ENCODE data around the gene MMP7. TPM values are rescaled to one million over a fixed set of nuclear protein-coding genes. Genes with fewer than 3 reads are reported as not detected.

The MMP7 gene
- total RNA-seq, 1 experiment from 2014 or later = not detected

- Mint-ChIP-seq H3K27ac (ENCODE audit: unreplicated experiment) (no peak overlapping the region), H3K27me3 (ENCODE audit: insufficient read depth, unreplicated experiment) (no peaks in the 10 kb centered on the region), H3K4me1 (ENCODE audit: low read depth, unreplicated experiment) (no peaks in the 10 kb centered on the region), H3K9me3 (ENCODE audit: unreplicated experiment) (no peaks in the 10 kb centered on the region), H3K4me3 (ENCODE audit: unreplicated experiment) (no peak overlapping the region), H3K36me3 (ENCODE audit: insufficient read depth, unreplicated experiment) (no peaks in the 10 kb centered on the region)
- Histone ChIP-seq H3K9me3 (no peaks in the 10 kb centered on the region), H3K36me3 (ENCODE audit: control insufficient read depth, insufficient read depth, low read length) (no peaks in the 10 kb centered on the region), H3K27me3 (replicated peaks; ENCODE audit: control insufficient read depth, insufficient read depth, low read length) (no peaks in the 10 kb centered on the region), H3K4me1 (no peaks in the 10 kb centered on the region), H3K4me3 (ENCODE audit: low read depth, low read length) (no peak overlapping the region)
- peak; percentile 49 to 57 for TF ChIP-seq CTCF (IDR thresholded peaks at IDR 0.05; ENCODE audit: insufficient read depth in 1 of 2, low read depth in 1 of 2, low read length in 1 of 2, severe bottlenecking in 1 of 2, unreplicated experiment in 1 of 2)
- ChIA-PET CTCF (no interaction called here), POLR2A (interaction anchor here (0.5 to 0.6 kb wide), 2 partner anchors 12 to 277 kb away, joined by 4 to 22 read pairs; no protein-coding TSS in a partner anchor)
- no peak for DNase-seq
- intact Hi-C loops (cut with micrococcal nuclease; ENCODE audit: unreplicated experiment) = loop anchor here (1.0 to 10.0 kb wide), 2 partner anchors 39 to 130 kb away; no protein-coding TSS in a partner anchor
- BruUV-seq (replicated peaks) = no TSS peak
Observed at GRCh38 chr11:102534261-102534872, 3.8 kb upstream of the MMP7 start.

- no peaks in the 10 kb centered on the region for H3K9me3 ChIP-seq
- Mint-ChIP-seq H3K4me1 (ENCODE audit: low read depth, unreplicated experiment) (peaks cover 14% of the 10 kb centered on the region), H3K4me3 (ENCODE audit: unreplicated experiment) (no peak overlapping the region), H3K27me3 (ENCODE audit: insufficient read depth, unreplicated experiment) (no peaks in the 10 kb centered on the region), H3K36me3 (ENCODE audit: insufficient read depth, unreplicated experiment) (no peaks in the 10 kb centered on the region), H3K27ac (ENCODE audit: unreplicated experiment) (no peak overlapping the region), H3K9me3 (ENCODE audit: unreplicated experiment) (no peaks in the 10 kb centered on the region)
- no peak for DNase-seq
- H3K4me1 ChIP-seq = peaks cover 14% of the 10 kb centered on the region
- no peak for TF ChIP-seq CTCF (IDR thresholded peaks at IDR 0.05; ENCODE audit: insufficient read depth in 1 of 2, low read depth in 1 of 2, low read length in 1 of 2, severe bottlenecking in 1 of 2, unreplicated experiment in 1 of 2)
- ChIA-PET CTCF (no interaction called here), POLR2A (no interaction called here)
- H3K27me3 ChIP-seq (replicated peaks; ENCODE audit: control insufficient read depth, insufficient read depth, low read length) = no peaks in the 10 kb centered on the region
- H3K4me3 ChIP-seq (ENCODE audit: low read depth, low read length) = no peak overlapping the region
- no TSS peak for BruUV-seq (replicated peaks)
- intact Hi-C loops (cut with micrococcal nuclease; ENCODE audit: unreplicated experiment) = no loop called here
- H3K36me3 ChIP-seq (ENCODE audit: control insufficient read depth, insufficient read depth, low read length) = no peaks in the 10 kb centered on the region
Observed at GRCh38 chr11:102528618-102529017, 1.9 kb downstream of the MMP7 start.

GRCh38 chr11:102527684-102528083, 2.9 kb downstream of the MMP7 start:
- DNase-seq = no peak
- no peaks in the 10 kb centered on the region for H3K9me3 Mint-ChIP-seq (ENCODE audit: unreplicated experiment)
- CTCF ChIA-PET = no interaction called here
- POLR2A ChIA-PET = no interaction called here
- Histone ChIP-seq H3K27me3 (replicated peaks; ENCODE audit: control insufficient read depth, insufficient read depth, low read length) (no peaks in the 10 kb centered on the region), H3K36me3 (ENCODE audit: control insufficient read depth, insufficient read depth, low read length) (no peaks in the 10 kb centered on the region), H3K4me3 (ENCODE audit: low read depth, low read length) (no peak overlapping the region), H3K9me3 (no peaks in the 10 kb centered on the region), H3K4me1 (peaks cover 14% of the 10 kb centered on the region)
- H3K27ac Mint-ChIP-seq (ENCODE audit: unreplicated experiment) = no peak overlapping the region
- H3K27me3 Mint-ChIP-seq (ENCODE audit: insufficient read depth, unreplicated experiment) = no peaks in the 10 kb centered on the region
- H3K4me3 Mint-ChIP-seq (ENCODE audit: unreplicated experiment) = no peak overlapping the region
- intact Hi-C loops (cut with micrococcal nuclease; ENCODE audit: unreplicated experiment) = no loop called here
- peaks cover 17% of the 10 kb centered on the region for H3K4me1 Mint-ChIP-seq (ENCODE audit: low read depth, unreplicated experiment)
- BruUV-seq (replicated peaks) = no TSS peak
- TF ChIP-seq CTCF (IDR thresholded peaks at IDR 0.05; ENCODE audit: insufficient read depth in 1 of 2, low read depth in 1 of 2, low read length in 1 of 2, severe bottlenecking in 1 of 2, unreplicated experiment in 1 of 2) = no peak
- no peaks in the 10 kb centered on the region for H3K36me3 Mint-ChIP-seq (ENCODE audit: insufficient read depth, unreplicated experiment)

Data from Caco-2 (cell line).